Keratinocyte (primary cell): ENCODE results near the gene SLC26A4.

ENCODE experiments used
- CTCF ChIP-seq, 3 experiments: IDR thresholded peaks in 1 of 3; conservative IDR thresholded peaks in 1 of 3; optimal IDR thresholded peaks in 1 of 3; 2 replicates in 2 of 3; 3 replicates in 1 of 3; pipeline versions ENCODE3 to v1.5.1; 2011; ENCODE audit warnings: low read length in 3 of 3, mild to moderate bottlenecking in 3 of 3, moderate library complexity in 2 of 3, control low read depth in 1 of 3, inconsistent platforms in 1 of 3; ENCODE audit not compliant: insufficient read depth in 2 of 3; ENCODE audit errors: extremely low read depth in 1 of 3
- EZH2 ChIP-seq: IDR thresholded peaks from one replicate; pipeline ENCODE4 v1.6.1; 2012; ENCODE audit warnings: inconsistent platforms, mild to moderate bottlenecking, low read length, moderate library complexity

GRCh38 chr7:107666790-107667189 lies 6.2 kb downstream of the SLC26A4 start:
- TF ChIP-seq CTCF (optimal IDR thresholded peaks at IDR 0.05 in 1 of 3, IDR thresholded peaks at IDR 0.05 in 1 of 3, conservative IDR thresholded peaks at IDR 0.05 in 1 of 3; ENCODE audit: extremely low read depth in 1 of 3, insufficient read depth in 2 of 3, low read length in 3 of 3) (no peak), EZH2 (no peak)
